ENCODE results near the gene A3GALT2.
"Not testable (repeated sequence)": the region's sequence is repeated elsewhere in the genome, so short reads cannot be mapped to it uniquely, and the experiment has no call there.

A3GALT2 gene

GRCh38 chr1:33309351-33309750 is 11.5 kb downstream of the A3GALT2 start:
- not testable (repeated sequence) for DNase-seq

DNA sequence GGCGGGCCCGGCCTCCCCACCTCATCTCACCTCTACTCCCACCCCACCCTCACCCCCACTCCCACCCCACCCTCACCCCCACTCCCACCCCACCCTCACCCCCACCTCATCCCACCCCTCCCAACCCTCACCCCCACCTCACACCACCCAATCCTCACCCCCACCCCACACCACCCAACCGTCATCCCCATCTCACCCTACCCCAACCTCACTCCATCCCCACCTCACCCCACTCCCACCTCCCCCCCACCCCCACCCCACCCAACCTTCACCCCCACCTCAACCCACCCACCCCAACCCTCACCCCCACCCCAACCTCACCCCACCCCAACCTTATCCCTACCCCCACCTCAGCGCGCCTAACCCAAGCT is 13.4 kb downstream of the A3GALT2 start:
- DNase-seq: no peak

DNA sequence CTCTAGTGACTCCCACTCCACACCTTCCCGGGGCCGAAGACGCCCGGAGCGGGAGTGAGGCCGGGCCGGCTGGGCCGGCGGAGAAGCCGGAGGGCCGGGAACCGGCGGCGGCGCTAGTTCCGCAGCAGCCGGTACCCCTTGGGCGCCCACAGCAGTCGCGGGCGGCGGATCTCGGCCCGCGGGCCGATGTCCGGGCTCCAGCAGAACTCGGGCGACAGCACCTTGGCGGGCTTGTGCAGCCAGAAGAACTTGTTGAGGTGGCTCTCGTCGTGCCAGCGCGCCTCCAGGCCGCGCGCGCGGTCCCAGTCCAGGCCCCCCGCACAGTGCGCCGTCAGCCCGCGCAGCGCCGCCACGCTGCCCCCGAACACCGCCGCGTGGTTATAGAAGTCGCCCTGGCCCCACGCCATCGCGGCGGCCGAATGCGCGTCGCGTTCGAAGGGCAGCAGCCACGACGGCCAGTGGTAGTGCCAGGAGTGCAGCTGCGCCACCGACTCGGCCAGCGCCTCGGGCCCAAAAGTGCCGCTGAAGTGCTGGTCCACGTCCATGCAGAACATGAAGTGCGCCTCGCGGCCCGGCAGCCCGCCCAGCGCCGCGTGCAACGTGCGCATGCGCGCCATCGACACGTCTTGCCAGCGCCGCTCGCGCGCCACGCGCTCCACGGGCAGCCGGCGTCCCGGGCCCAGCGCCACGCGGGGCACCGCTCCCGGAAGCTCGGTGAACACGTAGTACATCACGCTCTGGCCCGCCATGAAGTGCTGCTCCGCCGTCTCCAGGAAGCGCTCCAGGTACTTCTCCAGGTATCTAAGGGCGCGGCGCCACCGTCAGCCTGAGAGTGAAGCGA is 14.0 kb downstream of the A3GALT2 start:
- no peak for DNase-seq

GRCh38 chr1:33305816-33306652 is 14.9 kb downstream of the A3GALT2 start:
- no peak for DNase-seq

- DNase-seq: no peak
Measured at GRCh38 chr1:33305016-33305415, 15.9 kb downstream of the A3GALT2 start.

- DNase-seq: no peak
Measured at GRCh38 chr1:33302325-33302724, 18.6 kb downstream of the A3GALT2 start.

DNA sequence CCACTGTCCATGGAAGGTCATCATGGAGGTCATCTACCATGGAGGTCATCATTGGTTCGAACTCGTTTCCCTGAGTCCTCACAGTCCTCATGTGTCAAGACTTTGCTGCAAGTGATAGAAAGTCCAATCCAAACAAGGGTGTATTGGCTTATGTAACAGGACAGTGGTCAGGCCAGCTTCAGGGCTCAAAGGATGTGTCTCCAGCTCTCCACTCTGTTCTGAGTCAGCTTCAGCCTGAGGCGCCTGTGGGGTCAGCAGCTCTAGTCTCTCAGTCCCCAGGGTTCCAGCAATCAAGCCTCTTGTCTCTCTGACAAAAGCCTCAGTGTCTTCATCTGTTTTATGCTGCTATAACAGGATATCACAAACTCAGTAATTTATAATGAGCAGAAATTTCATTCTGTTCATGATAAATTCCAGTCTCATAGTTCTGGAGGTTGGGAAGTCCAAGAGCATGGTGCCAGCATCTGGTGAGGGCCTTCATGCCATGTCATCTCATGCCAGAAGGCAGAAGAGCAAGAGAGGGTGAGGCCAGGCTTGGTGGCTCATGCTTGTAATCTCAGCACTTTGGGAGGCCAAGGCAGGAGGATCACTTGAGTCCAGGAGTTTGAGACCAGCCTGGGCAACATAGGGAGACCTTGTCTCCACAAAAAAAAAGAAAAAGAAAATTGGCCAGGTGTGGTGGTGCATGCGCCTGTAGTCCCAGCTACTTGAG is 19.5 kb downstream of the A3GALT2 start:
- no peak for DNase-seq

DNA sequence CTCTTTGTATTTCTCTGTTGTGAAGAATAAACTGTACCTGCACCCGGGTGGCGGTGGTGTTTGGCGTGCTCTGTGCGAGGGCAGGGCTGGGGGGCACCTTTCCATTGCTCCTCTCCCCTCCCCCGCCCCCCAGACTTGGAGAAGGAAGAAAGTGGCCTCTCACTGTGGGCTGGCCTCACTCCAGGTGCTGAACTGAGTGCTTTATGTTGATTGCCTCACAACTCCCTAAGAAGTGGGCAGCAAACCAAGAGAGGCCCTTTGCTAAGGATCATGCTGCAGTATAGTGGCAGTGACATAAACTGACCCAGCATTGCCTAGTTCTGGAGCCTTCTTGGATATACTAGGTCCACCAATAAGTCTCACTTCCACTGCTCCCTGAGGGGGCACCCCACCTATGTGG is 20.2 kb downstream of the A3GALT2 start:
- no peak for DNase-seq

- DNase-seq: no peak
Measured at GRCh38 chr1:33299461-33300155, 21.3 kb downstream of the A3GALT2 start.

GRCh38 chr1:33298623-33299277 is 22.1 kb downstream of the A3GALT2 start:
- peak; percentile 48 to 52 for DNase-seq

DNA sequence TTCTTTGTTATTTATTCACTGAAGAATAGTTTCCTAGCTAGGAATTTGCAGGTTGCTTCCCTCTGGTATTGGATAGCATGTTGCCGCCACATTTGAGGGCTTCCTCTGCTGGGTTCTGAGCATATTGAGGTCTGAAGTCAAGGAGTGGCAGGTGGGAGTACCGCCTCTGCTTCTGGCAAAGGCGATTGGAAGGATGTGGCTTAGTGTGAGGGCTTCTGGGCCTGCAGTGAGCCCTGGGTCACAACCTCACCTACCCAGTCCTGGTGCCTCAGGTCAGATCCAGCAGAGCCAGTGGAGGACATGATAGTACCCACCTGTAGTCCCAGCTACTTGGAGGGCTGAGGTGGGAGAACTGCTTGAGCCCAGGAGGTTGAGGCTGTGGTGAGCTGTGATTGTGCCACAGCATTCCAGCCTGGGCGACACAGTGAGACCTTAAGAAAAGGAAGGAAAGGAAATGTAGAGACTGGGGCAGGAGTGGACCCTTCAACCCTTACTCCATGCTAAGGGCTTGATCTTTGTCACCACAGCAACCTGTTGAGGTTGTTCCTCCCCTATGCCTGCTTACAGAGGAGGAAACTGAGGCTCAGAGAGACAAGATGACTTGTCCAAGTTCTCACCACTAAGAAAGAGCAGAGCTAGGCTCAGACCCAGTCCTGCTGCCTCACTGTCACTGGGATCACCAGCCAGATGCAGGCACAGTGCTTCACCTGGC is 22.8 kb downstream of the A3GALT2 start:
- DNase-seq: no peak

DNA sequence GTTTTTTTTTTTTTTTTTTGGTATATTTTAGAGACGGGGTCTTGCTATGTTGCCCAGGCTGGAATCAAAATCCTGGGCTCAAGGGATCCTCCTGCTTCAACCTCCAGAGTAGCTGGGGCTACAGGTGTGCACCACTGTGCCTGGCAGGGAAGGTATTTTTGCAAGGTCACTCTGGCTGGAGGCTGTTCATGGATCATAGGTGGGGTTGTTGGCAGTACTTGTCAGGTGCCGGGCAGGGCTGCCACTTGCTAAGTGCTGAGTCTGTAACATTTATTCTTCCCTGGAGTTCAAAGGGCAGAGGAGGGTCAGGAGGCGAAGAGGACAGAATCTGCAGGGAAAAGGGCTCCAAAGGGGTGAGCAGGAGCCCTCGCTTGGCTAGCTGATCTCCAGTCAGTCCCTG is 24.1 kb downstream of the A3GALT2 start:
- no peak for DNase-seq

GRCh38 chr1:33296082-33296458 is 24.8 kb downstream of the A3GALT2 start:
- no peak for DNase-seq

- peak; percentile 84 to 88 for DNase-seq
Measured at GRCh38 chr1:33295450-33296081, 25.3 kb downstream of the A3GALT2 start.

GRCh38 chr1:33295023-33295422 is 25.9 kb downstream of the A3GALT2 start:
- no peak for DNase-seq

GRCh38 chr1:33294071-33295010 is 26.6 kb downstream of the A3GALT2 start:
- no peak for DNase-seq

- DNase-seq: no peak
Measured at GRCh38 chr1:33292726-33293340, 28.1 kb downstream of the A3GALT2 start.

GRCh38 chr1:33290615-33291014 is 30.3 kb downstream of the A3GALT2 start:
- not testable (repeated sequence) for DNase-seq

DNA sequence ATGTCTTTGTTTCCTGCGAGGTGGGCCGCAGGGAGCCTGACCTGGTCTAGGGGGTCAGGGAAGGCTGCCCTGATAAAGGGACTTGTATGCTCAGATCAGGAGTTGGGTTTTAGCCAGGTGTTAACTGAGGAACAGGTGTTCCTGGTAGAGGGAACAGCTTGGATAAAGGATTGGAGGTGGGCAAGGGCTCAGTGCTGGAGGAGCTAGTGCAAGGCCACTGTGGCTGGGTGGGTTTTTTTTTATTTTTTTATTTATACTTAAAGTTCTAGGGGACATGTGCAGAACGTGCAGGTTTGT is 31.1 kb downstream of the A3GALT2 start:
- DNase-seq: no peak
